ENCODE data around the gene PREPL. TPM values are rescaled to one million over a fixed set of nuclear protein-coding genes. Genes with fewer than 3 reads are reported as not detected.
"Not testable (repeated sequence)": the region's sequence is repeated elsewhere in the genome, so short reads cannot be mapped to it uniquely, and the experiment has no call there.

Gene PREPL
- total RNA-seq, 1 donor from 2014 or later, result 19.4 TPM

GRCh38 chr2:44347526-44347925 is 13.8 kb downstream of the PREPL start:
- DNase-seq, result no peak

GRCh38 chr2:44342854-44343253 is 18.4 kb downstream of the PREPL start:
- peak; percentile 52 for DNase-seq

- no peak for DNase-seq
Observed at GRCh38 chr2:44335806-44336538, 25.3 kb downstream of the PREPL start.

- DNase-seq, result no peak
Observed at GRCh38 chr2:44333994-44334393, 27.3 kb downstream of the PREPL start.

- no peak for DNase-seq
Observed at GRCh38 chr2:44330801-44331200, 30.5 kb downstream of the PREPL start.

GRCh38 chr2:44329343-44329742 is 32.0 kb downstream of the PREPL start:
- no peak for DNase-seq

GRCh38 chr2:44328750-44329149 is 32.5 kb downstream of the PREPL start:
- no peak for DNase-seq

DNA sequence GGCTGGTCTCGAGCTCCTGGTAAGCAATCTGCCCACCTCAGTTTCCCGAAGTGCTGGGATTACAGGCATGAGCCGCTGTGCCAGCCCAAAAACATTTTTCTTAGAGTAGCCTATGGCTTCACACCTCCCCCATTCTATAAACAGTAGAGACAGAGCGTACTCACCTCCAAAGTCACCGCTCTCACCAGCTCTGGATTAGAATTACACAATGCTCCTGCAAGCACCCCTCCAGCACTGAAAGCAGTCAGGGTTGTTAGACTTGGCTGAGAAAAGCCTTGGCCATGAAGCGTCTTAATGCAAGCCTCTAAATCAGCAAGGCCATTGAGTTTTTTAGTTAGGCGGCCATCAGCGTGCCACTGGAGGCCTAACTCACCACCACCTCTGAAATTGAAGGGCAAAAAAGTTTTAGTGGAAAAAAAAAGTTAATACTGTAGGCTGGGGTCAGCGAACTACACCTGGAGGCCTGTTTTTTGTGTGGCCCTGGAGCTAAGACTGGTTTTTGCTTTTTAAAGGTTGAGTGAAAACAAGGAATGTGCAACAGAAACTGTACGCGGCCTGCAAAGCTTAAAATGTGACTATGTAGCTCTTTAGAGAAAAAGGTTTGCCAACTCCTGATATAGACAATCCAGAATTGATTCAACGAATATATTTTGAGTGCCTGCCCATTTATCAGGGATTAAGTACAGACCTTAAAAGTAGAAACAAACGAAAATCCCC is 34.6 kb downstream of the PREPL start:
- no peak for DNase-seq

DNA sequence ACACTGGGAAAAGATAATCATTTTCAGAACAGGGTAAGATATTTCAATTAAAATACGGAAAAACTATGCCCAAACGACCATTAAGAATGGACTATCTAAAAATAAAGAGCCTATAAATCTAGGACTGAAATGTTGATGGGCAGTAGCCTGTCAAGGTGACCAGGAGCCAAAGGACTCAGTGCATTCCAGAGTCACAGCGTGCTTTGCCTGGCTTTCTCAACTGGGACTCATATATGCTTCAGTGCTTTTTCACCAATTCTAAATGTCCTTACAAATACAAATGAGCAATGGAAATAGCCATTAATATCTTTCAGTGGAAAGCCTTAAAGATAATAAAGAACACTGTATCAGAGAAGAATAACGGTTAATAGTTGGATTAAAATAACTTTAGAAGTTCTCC is 35.4 kb downstream of the PREPL start:
- DNase-seq, result no peak

GRCh38 chr2:44324971-44325426 is 36.3 kb downstream of the PREPL start:
- no peak for DNase-seq

DNA sequence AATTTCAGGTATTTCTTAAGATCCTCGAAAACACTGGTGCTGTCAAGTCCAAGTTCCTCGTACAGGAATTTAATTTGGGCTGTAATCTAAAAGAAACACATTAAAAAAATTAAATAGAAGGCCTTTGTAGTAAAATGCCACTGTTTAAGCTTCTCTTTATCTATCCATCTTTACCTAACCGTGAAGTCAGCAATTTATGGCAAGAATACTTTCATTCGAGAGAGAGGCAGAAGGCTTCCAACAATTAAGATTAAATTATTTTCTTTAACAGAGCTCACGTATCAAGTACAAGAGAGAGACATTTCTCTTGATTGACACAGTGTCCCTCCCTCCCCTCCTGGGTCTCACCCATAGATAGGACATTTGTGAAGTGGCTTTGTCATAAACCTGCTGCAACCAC is 39.9 kb downstream of the PREPL start:
- DNase-seq, result no peak

- no peak for DNase-seq
Observed at GRCh38 chr2:44320832-44321231, 40.5 kb downstream of the PREPL start.

GRCh38 chr2:44315945-44316344 is 45.3 kb downstream of the PREPL start:
- DNase-seq, result no peak

DNA sequence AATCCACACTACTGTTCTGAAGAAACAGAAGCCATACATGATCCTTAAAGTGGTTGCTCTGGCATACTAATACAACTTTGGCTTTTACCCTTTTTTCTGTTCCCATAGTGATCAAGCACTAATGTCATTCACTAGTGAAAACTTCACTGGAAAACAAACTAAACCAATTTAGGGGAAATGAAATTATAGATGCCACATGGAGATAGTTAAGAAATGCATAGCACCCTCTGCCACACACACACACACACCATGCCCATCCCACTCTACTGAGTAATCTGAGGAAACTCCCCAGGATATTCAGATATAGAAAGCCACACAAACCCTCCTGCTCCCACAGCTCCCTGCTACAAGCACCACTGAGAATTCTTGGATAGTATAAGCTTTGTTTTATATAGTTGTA is 46.9 kb downstream of the PREPL start:
- DNase-seq, result no peak

DNA sequence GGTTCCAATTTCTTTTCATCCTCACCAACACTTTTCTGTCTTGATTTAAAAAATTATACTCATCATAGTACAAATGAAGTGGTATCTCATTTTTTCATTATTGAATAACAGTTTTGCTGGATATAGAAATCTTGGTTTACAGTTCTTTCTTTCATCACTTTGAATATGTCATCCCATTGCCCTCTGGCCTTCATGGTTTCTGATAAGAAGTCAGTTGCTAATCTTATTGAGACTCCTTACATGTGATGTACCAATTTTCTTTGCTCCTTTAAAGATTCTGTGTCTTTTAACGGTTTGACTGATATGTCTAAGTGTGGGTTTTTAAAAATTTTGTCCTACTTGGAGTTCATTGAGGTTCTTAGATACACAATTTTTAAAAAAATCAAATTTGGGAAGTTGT is 51.0 kb downstream of the PREPL start:
- no peak for DNase-seq

GRCh38 chr2:44305882-44306281 is 55.4 kb downstream of the PREPL start:
- DNase-seq, result no peak

- no peak for DNase-seq
Observed at GRCh38 chr2:44304258-44304657, 57.0 kb downstream of the PREPL start.

GRCh38 chr2:44303766-44304165 is 57.5 kb downstream of the PREPL start:
- DNase-seq, result not testable (repeated sequence)

DNA sequence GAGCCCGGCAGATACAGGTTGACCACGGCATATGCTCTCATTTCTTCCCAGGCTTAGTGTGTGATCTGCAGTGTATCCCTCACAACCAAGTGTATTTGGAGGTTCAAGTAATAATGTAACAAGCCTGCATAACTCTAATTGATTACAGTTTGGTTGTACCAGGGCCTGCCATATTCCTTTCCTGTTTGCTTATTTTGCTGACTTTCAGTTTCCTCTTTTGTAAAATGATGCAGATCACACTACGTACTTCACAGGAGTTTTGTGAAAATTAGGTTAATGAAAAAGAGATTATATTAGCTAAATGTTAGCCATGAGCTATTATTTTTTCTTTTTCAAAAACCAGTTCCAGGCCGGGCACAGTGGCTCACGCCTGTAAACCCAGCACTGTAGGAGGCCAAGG is 60.2 kb downstream of the PREPL start:
- DNase-seq, result no peak

DNA sequence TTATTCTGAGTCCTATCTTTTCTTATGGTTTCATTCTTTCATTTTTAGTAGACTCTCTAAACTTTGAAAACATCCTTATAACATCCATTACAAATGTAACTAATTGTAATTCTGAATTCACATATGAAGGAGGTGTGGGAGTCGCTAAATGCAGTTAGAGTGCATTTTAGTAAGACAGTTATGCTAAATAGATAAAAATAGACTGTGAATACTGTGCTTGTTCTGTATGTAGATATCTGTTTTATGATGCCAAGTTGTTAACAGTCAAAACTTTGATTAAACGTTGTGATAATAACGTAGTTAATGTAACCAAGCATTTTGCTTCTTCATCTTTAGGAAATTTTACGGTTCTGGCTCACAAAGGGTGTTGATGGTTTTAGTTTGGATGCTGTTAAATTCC is 61.7 kb downstream of the PREPL start:
- DNase-seq, result no peak

GRCh38 chr2:44297431-44297830 is 63.9 kb downstream of the PREPL start:
- DNase-seq, result no peak

GRCh38 chr2:44296653-44297052 is 64.6 kb downstream of the PREPL start:
- DNase-seq, result no peak

DNA sequence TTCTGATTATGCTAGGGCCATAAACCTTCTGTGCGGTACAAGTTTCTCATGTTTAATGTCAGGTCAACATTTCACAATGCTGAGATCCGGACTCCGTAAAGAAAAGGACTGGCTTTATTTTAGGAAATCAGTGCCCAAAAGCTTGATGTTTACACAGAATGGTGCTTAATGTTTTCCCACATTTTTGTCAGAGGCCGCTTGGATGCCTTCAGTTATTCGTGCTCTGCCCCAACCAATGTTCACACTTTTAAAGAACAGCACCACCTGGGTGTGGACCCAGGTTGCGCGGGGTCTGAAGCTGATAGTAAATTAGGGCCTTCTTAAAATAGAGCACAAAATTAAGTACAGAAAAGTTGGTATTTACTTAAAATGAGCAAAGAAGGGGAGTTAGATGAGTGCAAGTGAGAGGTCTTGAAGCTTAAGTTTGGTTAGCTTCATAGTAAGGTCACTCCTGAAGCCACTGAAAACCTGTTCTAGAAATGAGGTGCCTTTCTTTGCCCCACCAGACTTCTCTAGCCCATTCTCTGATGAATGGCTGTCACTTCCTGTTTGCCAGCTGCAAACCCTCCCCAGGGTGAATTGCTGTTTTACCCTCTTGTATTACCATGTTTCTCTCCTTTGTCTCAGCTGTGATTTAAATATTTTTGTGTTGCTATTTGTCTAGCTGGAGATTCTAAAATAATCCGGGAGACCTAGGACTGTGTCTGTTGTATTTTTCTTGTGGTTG is 65.5 kb downstream of the PREPL start:
- DNase-seq, result no peak

DNA sequence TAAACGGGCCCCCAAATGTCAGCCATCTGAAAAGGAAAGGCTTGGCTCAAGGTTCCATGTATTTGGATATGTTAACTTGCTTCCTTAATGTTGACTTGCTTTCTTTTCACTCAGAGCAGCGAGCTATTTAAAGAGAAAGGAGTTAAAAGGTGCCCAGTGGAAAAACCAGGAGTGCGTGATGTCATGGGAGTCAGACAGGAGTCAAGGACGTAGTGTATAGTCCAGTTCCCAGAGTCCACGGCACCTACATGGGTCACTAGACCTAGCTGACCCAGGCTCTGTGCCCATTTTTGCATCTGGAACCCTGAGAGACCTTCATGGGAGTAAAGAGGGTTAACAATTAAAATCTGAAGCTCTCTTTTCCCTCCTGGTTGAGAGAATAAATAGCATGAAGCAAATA is 66.2 kb downstream of the PREPL start:
- no peak for DNase-seq
